WERI-Rb-1 (cell line): ENCODE data around the gene GLIS1.

Experiments
- DNase-seq: peaks from one replicate; pipeline ENCODE4 v3.0.0-alpha.2; 2020
- H3K27ac ChIP-seq: fragments of 250-450 bp; sonication (Bioruptor Pico); 2 replicates; pipeline ENCODE4 v1.5.1; 2020; ENCODE audit warnings: mild to moderate bottlenecking, moderate library complexity
- H3K27me3 ChIP-seq: fragments of 250-450 bp; sonication (Bioruptor Pico); 2 replicates; pipeline ENCODE4 v1.5.1; 2021; ENCODE audit warnings: mild to moderate bottlenecking, low read depth, moderate library complexity; ENCODE audit not compliant: insufficient read depth, severe bottlenecking
- H3K36me3 ChIP-seq: fragments of 250-450 bp; sonication (Bioruptor Pico); 2 replicates; pipeline ENCODE4 v1.5.1; 2020; ENCODE audit warnings: mild to moderate bottlenecking, moderate library complexity
- H3K4me3 ChIP-seq: 2 replicates; pipeline ENCODE4 v1.5.1; 2011; ENCODE audit warnings: low read depth, mild to moderate bottlenecking, control low read depth, low read length
- H3K9me3 ChIP-seq: fragments of 250-450 bp; sonication (Bioruptor Pico); 2 replicates; pipeline ENCODE4 v1.5.1; 2021; ENCODE audit warnings: mild to moderate bottlenecking, moderate library complexity; ENCODE audit not compliant: severe bottlenecking
- CTCF ChIP-seq: IDR thresholded peaks from 2 replicates; pipeline ENCODE4 v1.5.1; 2011; ENCODE audit warnings: low read depth, mild to moderate bottlenecking, control low read depth, inconsistent platforms, low read length

Gene GLIS1

GRCh38 chr1:53625766-53626520, 113.0 kb downstream of the GLIS1 start:
- DNase-seq, result no peak
- H3K27ac ChIP-seq, result no peak overlapping the region

DNA sequence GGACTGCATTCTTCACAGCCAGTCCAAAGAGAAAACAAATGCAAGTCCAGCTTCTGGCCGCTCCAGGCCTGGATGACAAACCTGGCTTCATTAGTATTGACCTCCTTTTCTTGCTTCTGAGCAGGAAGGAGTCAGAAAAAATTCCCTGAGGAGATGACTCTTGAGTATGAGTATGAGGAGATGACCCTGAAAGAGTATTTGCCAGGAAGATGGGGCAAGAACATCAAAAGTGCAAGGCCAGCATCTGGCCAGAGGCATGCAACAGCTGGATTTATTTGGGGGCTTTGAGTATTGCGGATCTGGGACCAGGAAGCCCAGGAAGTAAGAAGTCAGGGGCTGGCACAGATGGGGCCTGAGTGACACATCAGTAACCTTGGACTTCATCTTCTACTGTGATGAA, 113.9 kb downstream of the GLIS1 start:
- Histone ChIP-seq H3K27me3 (no peaks in the 10 kb centered on the region), H3K9me3 (no peaks in the 10 kb centered on the region), H3K4me3 (no peak overlapping the region), H3K27ac (no peak overlapping the region), H3K36me3 (no peaks in the 10 kb centered on the region)
- TF ChIP-seq CTCF, result no peak
- no peak for DNase-seq

More at GRCh38 chr1:53625766-53626520, 113.0 kb downstream of the GLIS1 start:
- no peaks in the 10 kb centered on the region for H3K9me3 ChIP-seq
- H3K27me3 ChIP-seq, result no peaks in the 10 kb centered on the region
- no peak overlapping the region for H3K4me3 ChIP-seq
- no peaks in the 10 kb centered on the region for H3K36me3 ChIP-seq
- TF ChIP-seq CTCF, result no peak

- no peaks in the 10 kb centered on the region for H3K27me3 ChIP-seq
- no peak for TF ChIP-seq CTCF
- DNase-seq, result no peak
- no peaks in the 10 kb centered on the region for H3K36me3 ChIP-seq
- no peak overlapping the region for H3K4me3 ChIP-seq
- H3K27ac ChIP-seq, result no peak overlapping the region
- no peaks in the 10 kb centered on the region for H3K9me3 ChIP-seq
Observed at GRCh38 chr1:53622531-53622930, 116.4 kb downstream of the GLIS1 start.

GRCh38 chr1:53621144-53621543, 117.8 kb downstream of the GLIS1 start:
- DNase-seq, result no peak
- no peaks in the 10 kb centered on the region for H3K36me3 ChIP-seq
- no peak overlapping the region for H3K4me3 ChIP-seq

DNA sequence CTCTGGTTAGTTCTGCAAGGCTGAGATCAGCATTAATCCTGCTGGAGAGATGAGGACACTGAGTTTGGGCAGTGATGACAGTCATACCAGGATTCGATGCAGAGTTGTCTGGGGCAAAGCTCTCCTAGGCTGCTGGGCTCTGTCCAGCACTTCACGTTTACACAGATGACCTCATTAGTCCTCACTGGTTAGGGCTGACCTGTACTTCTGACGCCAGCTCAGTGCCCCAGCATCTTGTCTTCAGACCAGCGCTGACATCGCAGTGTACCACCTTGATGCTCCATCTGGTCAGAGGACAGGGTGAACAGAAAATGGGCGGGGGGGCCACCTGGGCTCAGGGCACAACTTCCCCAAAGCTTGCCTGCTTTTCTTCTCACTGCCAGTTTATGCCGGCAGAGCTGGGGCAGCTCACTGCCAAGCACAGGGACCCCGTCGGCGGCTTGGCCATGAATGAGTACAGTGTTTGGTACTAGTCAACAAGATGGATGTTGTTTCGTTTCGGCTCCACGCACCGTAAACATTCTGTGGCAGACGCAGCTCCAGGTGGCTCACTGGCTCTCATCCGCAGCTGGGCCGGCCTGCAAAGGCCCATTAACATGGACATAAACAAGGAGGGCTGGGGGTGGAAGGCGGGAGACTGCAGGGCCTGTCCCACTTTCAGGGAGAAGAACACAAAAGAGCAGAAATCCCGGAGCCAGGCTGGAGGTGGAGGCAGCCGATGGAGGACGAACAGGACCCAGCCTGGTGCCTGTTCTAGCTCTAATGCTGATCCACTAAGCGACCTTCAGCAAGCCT, 118.7 kb downstream of the GLIS1 start:
- no peaks in the 10 kb centered on the region for H3K9me3 ChIP-seq
- no peak for DNase-seq
- no peak for TF ChIP-seq CTCF

More at GRCh38 chr1:53621144-53621543, 117.8 kb downstream of the GLIS1 start:
- Histone ChIP-seq H3K27me3 (no peaks in the 10 kb centered on the region), H3K9me3 (no peaks in the 10 kb centered on the region), H3K27ac (no peak overlapping the region)
- TF ChIP-seq CTCF, result no peak

More for the DNA sequence above, 118.7 kb downstream of the GLIS1 start:
- Histone ChIP-seq H3K27me3 (no peaks in the 10 kb centered on the region), H3K4me3 (no peak overlapping the region), H3K27ac (no peak overlapping the region), H3K36me3 (no peaks in the 10 kb centered on the region)
